ENCODE results near the gene GTF3A. TPM values are rescaled to one million over a fixed set of nuclear protein-coding genes. Genes with fewer than 3 reads are reported as not detected.

GTF3A gene
- total and polyA plus RNA-seq, 9 of the 15 experiments (the other 6 are each of a cell fraction or from before 2014, with no cell fraction given), result 47.5 to 303 (median 174) TPM

- Histone ChIP-seq H2AFZ (ENCODE audit: low read depth, low read length) (no peak overlapping the region), H3K27me3 (ENCODE audit: control insufficient read depth in 2 of 2, insufficient read depth in 2 of 2, low read length in 2 of 2) (peaks cover 0 to 6% of the 10 kb centered on the region in 2 experiments; a peak in 1 of 5 replicates), H3K79me2 (ENCODE audit: control insufficient read depth, insufficient read depth, low read length) (no peaks in the 10 kb centered on the region), H3K9me1 (ENCODE audit: control insufficient read depth, insufficient read depth, low read length) (no peaks in the 10 kb centered on the region), H3K4me3 (no peak overlapping the region), H3K4me2 (ENCODE audit: insufficient read depth, low read length) (no peak overlapping the region), H4K20me1 (replicated peaks; ENCODE audit: control insufficient read depth, insufficient read depth, low read length) (no peaks in the 10 kb centered on the region), H3K4me1 (replicated peaks in 1 of 2; ENCODE audit: control insufficient read depth in 2 of 2, insufficient read depth in 2 of 2, low read length in 2 of 2) (no peaks in the 10 kb centered on the region; a peak in 2 of 5 replicates), H3K9ac (ENCODE audit: insufficient read depth in 1 of 2, low read depth in 2 of 2, low read length in 2 of 2) (no peak overlapping the region), H3K9me3 (replicated peaks; ENCODE audit: control insufficient read depth, insufficient read depth, low read depth, low read length) (no peaks in the 10 kb centered on the region), H3K27ac (ENCODE audit: extremely low read depth, low read depth, low read length) (no peak overlapping the region), H3K36me3 (ENCODE audit: control insufficient read depth, insufficient read depth, low read length) (no peaks in the 10 kb centered on the region)
- BruUV-seq (replicated peaks), result no TSS peak
- FAIRE-seq, result no peak
- WGBS (ENCODE audit: insufficient coverage, low coverage, missing lambda C conversion rate), result 0% methylated on average over 2 of the region's 2 CpGs
- intact Hi-C loops (cut with micrococcal nuclease) (no loop called here), in situ Hi-C loops (cut with MboI) (no loop called here)
- ATAC-seq, result no peak
- CTCF ChIA-PET (ENCODE audit: low intra/inter-chr PET ratio), result no interaction called here
- no peak for DNase-seq (ENCODE audit: extremely low read depth in 1 of 4, low spot score in 3 of 4)
- POLR2A ChIA-PET, result no interaction called here
- TF ChIP-seq ZNF239 (CRISPR knock-in tag; IDR thresholded peaks at IDR 0.05) (no peak), HCFC1 (IDR thresholded peaks at IDR 0.05; ENCODE audit: low read depth, low read length) (no peak), TCFL5 (CRISPR knock-in tag; conservative IDR thresholded peaks at IDR 0.05) (no peak), BRF2 (IDR thresholded peaks at IDR 0.05; ENCODE audit: borderline replicate concordance, insufficient read depth, insufficient read length) (no peak), TEAD1 (CRISPR knock-in tag; IDR thresholded peaks at IDR 0.05) (no peak), U2AF1 (optimal IDR thresholded peaks at IDR 0.05; ENCODE audit: low read depth, low read length) (no peak), ZNF436 (CRISPR knock-in tag; IDR thresholded peaks at IDR 0.05) (no peak), CCNT2 (IDR thresholded peaks at IDR 0.05; ENCODE audit: borderline replicate concordance, extremely low read depth, insufficient read length, low read depth, low read length) (no peak), RFX7 (CRISPR knock-in tag; IDR thresholded peaks at IDR 0.05) (no peak), CEBPG (CRISPR knock-in tag; IDR thresholded peaks at IDR 0.05) (no peak), CEBPG (tag; conservative IDR thresholded peaks at IDR 0.05 in 1 of 2, IDR thresholded peaks at IDR 0.05 in 1 of 2) (no peak), ZNF140 (CRISPR knock-in tag; IDR thresholded peaks at IDR 0.05) (no peak), HDAC8 (tag; IDR thresholded peaks at IDR 0.05) (no peak), EP400 (IDR thresholded peaks at IDR 0.05) (no peak)
- TF ChIP-seq, protein P1, sequence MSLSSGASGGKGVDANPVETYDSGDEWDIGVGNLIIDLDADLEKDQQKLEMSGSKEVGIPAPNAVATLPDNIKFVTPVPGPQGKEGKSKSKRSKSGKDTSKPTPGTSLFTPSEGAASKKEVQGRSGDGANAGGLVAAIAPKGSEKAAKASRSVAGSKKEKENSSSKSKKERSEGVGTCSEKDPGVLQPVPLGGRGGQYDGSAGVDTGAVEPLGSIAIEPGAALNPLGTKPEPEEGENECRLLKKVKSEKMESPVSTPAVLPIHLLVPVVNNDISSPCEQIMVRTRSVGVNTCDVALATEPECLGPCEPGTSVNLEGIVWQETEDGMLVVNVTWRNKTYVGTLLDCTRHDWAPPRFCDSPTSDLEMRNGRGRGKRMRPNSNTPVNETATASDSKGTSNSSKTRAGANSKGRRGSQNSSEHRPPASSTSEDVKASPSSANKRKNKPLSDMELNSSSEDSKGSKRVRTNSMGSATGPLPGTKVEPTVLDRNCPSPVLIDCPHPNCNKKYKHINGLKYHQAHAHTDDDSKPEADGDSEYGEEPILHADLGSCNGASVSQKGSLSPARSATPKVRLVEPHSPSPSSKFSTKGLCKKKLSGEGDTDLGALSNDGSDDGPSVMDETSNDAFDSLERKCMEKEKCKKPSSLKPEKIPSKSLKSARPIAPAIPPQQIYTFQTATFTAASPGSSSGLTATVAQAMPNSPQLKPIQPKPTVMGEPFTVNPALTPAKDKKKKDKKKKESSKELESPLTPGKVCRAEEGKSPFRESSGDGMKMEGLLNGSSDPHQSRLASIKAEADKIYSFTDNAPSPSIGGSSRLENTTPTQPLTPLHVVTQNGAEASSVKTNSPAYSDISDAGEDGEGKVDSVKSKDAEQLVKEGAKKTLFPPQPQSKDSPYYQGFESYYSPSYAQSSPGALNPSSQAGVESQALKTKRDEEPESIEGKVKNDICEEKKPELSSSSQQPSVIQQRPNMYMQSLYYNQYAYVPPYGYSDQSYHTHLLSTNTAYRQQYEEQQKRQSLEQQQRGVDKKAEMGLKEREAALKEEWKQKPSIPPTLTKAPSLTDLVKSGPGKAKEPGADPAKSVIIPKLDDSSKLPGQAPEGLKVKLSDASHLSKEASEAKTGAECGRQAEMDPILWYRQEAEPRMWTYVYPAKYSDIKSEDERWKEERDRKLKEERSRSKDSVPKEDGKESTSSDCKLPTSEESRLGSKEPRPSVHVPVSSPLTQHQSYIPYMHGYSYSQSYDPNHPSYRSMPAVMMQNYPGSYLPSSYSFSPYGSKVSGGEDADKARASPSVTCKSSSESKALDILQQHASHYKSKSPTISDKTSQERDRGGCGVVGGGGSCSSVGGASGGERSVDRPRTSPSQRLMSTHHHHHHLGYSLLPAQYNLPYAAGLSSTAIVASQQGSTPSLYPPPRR (CRISPR knock-in tag; IDR thresholded peaks at IDR 0.05; ENCODE audit: borderline replicate concordance), result no peak
- TF ChIP-seq, protein P2, sequence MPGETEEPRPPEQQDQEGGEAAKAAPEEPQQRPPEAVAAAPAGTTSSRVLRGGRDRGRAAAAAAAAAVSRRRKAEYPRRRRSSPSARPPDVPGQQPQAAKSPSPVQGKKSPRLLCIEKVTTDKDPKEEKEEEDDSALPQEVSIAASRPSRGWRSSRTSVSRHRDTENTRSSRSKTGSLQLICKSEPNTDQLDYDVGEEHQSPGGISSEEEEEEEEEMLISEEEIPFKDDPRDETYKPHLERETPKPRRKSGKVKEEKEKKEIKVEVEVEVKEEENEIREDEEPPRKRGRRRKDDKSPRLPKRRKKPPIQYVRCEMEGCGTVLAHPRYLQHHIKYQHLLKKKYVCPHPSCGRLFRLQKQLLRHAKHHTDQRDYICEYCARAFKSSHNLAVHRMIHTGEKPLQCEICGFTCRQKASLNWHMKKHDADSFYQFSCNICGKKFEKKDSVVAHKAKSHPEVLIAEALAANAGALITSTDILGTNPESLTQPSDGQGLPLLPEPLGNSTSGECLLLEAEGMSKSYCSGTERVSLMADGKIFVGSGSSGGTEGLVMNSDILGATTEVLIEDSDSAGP (CRISPR knock-in tag; IDR thresholded peaks at IDR 0.05), result no peak
These were observed 48.0 kb downstream of the GTF3A start for GRCh38 chr13:27472441-27472840.

Data from K562 (cell line).